ENCODE measurements around the gene DSCAML1.

DNA sequence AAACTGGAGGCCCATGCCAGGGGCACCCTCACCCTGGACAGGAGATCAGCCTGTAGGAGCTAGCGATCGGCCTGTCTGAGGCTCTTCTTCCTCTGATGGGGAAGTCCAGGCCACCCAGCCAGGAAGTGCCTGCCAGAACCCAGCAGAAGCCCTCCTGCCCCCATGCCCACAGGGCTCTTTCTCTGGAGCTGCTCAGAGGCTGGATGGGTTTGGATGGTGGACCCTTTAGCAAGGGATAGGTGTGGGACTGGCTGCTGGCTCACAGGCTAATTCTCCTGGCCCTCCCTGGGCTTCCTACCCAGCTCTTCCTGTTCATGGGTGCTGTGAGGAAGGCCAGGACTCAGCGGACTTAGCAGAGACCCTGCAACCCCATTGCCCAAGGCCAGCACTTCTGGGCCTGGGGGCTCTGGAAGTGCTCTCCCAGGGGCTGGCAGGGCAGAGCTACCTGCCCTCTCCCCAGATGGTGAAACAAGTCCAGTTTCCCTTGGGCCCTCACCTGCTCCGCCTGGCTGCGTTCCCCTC, 19.9 kb upstream of the DSCAML1 start:
- TF ChIP-seq, protein P1, sequence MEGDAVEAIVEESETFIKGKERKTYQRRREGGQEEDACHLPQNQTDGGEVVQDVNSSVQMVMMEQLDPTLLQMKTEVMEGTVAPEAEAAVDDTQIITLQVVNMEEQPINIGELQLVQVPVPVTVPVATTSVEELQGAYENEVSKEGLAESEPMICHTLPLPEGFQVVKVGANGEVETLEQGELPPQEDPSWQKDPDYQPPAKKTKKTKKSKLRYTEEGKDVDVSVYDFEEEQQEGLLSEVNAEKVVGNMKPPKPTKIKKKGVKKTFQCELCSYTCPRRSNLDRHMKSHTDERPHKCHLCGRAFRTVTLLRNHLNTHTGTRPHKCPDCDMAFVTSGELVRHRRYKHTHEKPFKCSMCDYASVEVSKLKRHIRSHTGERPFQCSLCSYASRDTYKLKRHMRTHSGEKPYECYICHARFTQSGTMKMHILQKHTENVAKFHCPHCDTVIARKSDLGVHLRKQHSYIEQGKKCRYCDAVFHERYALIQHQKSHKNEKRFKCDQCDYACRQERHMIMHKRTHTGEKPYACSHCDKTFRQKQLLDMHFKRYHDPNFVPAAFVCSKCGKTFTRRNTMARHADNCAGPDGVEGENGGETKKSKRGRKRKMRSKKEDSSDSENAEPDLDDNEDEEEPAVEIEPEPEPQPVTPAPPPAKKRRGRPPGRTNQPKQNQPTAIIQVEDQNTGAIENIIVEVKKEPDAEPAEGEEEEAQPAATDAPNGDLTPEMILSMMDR (IDR thresholded peaks at IDR 0.05; ENCODE audit: low read depth, low read length), result no peak
- TF ChIP-seq EZH2phosphoT487 (IDR thresholded peaks at IDR 0.05; ENCODE audit: low read depth), result no peak
